Measurements from ENCODE around the gene PCDHGA8. TPM values are rescaled to one million over a fixed set of nuclear protein-coding genes. Genes with fewer than 3 reads are reported as not detected.

Gene PCDHGA8
- polyA plus RNA-seq, 2 of the 4 experiments (the other 2 are of a cell fraction) = 0.03 to 0.08 TPM

DNA sequence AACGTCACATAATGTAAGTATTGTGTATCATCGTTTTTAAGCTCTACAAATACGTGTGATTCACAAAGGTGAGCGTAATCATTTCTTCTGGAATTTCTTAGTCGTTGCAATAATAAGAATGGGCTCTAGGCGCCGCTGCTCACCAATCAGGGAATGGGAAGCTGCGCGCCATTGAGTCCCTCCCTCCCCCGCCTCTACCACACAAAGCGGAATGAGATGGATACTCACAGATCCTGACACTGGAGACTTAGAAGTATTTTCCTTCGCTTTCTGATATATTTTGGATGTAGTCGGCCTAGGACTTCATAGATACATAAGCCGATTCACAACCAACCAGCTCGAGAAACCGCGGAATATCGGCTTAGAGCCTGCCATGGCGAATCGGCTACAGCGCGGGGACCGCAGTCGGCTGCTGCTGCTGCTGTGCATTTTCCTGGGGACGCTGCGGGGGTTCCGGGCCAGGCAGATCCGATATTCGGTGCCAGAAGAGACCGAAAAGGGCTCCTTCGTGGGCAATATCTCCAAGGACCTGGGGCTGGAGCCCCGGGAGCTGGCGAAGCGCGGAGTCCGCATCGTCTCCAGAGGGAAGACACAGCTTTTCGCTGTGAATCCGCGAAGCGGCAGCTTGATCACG, 28.5 kb downstream of the PCDHGA8 start, which contains the start of gene PCDHGA11:
TSS of gene PCDHGA11 (plus strand) at position 197 of the 634 bp plus-strand sequence. CDS start at position 374, 177 bp downstream.
- DNase-seq (ENCODE audit: low read depth in 1 of 2, low spot score in 1 of 2) = peak in 1 of 2 experiments; percentile 14
- POLR2A ChIA-PET = no interaction called here
- CTCF ChIA-PET = interaction anchor here (1.1 to 1.8 kb wide), 7 partner anchors 9 to 143 kb away, joined by 3 to 7 read pairs (median 4); partner anchors contain the start of genes PCDHGA12, PCDHGA5 and PCDHGB6
- no peak within 1 kb of the TSS for H3K4me3 ChIP-seq
- no peak for TF ChIP-seq MAFK (IDR thresholded peaks at IDR 0.05; ENCODE audit: partially characterized antibody)
- TF ChIP-seq, protein P1, sequence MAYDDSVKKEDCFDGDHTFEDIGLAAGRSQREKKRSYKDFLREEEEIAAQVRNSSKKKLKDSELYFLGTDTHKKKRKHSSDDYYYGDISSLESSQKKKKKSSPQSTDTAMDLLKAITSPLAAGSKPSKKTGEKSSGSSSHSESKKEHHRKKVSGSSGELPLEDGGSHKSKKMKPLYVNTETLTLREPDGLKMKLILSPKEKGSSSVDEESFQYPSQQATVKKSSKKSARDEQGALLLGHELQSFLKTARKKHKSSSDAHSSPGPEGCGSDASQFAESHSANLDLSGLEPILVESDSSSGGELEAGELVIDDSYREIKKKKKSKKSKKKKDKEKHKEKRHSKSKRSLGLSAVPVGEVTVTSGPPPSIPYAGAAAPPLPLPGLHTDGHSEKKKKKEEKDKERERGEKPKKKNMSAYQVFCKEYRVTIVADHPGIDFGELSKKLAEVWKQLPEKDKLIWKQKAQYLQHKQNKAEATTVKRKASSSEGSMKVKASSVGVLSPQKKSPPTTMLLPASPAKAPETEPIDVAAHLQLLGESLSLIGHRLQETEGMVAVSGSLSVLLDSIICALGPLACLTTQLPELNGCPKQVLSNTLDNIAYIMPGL (CRISPR knock-in tag; IDR thresholded peaks at IDR 0.05; ENCODE audit: borderline replicate concordance) = no peak
- peak in 1 of 2 experiments; percentile 32; a peak in 2 of 5 replicates for TF ChIP-seq RAD21 (conservative IDR thresholded peaks at IDR 0.05 in 1 of 2, IDR thresholded peaks at IDR 0.05 in 1 of 2)
- no peak for TF ChIP-seq ZFP36 (IDR thresholded peaks at IDR 0.05; ENCODE audit: borderline replicate concordance, partially characterized antibody)
- no peak for TF ChIP-seq RFX5 (IDR thresholded peaks at IDR 0.05)
- TF ChIP-seq ZNF302 (CRISPR knock-in tag; IDR thresholded peaks at IDR 0.05) = no peak
- TF ChIP-seq PHF8 (IDR thresholded peaks at IDR 0.05; ENCODE audit: borderline replicate concordance, low read depth) = no peak
- TF ChIP-seq, protein P2, sequence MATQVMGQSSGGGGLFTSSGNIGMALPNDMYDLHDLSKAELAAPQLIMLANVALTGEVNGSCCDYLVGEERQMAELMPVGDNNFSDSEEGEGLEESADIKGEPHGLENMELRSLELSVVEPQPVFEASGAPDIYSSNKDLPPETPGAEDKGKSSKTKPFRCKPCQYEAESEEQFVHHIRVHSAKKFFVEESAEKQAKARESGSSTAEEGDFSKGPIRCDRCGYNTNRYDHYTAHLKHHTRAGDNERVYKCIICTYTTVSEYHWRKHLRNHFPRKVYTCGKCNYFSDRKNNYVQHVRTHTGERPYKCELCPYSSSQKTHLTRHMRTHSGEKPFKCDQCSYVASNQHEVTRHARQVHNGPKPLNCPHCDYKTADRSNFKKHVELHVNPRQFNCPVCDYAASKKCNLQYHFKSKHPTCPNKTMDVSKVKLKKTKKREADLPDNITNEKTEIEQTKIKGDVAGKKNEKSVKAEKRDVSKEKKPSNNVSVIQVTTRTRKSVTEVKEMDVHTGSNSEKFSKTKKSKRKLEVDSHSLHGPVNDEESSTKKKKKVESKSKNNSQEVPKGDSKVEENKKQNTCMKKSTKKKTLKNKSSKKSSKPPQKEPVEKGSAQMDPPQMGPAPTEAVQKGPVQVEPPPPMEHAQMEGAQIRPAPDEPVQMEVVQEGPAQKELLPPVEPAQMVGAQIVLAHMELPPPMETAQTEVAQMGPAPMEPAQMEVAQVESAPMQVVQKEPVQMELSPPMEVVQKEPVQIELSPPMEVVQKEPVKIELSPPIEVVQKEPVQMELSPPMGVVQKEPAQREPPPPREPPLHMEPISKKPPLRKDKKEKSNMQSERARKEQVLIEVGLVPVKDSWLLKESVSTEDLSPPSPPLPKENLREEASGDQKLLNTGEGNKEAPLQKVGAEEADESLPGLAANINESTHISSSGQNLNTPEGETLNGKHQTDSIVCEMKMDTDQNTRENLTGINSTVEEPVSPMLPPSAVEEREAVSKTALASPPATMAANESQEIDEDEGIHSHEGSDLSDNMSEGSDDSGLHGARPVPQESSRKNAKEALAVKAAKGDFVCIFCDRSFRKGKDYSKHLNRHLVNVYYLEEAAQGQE (IDR thresholded peaks at IDR 0.05) = no peak
- no peak within 1 kb of the TSS for H3K27ac ChIP-seq
- no peak within 1 kb of the TSS for H3K4me2 ChIP-seq
- peaks cover 68% of the 10 kb centered on the region for H3K9me3 ChIP-seq
- H3K4me1 ChIP-seq = no peaks in the 10 kb centered on the region
- no peak for ATAC-seq
- 76% methylated on average over 42 of the region's 42 CpGs for WGBS (ENCODE audit: missing lambda C conversion rate)
- FAIRE-seq = no peak

DNA sequence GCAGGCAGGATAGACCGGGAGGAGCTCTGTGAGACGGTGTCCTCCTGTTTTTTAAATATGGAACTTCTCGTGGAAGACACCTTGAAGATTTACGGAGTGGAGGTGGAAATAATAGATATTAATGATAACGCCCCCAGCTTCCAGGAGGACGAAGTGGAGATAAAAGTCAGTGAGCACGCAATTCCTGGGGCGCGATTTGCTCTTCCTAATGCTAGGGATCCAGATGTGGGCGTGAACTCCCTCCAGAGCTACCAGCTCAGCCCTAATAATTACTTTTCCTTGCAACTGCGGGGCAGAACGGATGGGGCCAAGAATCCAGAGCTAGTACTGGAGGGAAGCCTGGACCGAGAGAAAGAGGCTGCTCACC, 29.0 kb downstream of the PCDHGA8 start:
- ATAC-seq (no peak), FAIRE-seq (no peak), DNase-seq (ENCODE audit: low read depth in 1 of 2, low spot score in 1 of 2) (no peak)
- WGBS (ENCODE audit: missing lambda C conversion rate) = 47% methylated on average over 13 of the region's 13 CpGs
- Histone ChIP-seq H3K4me1 (no peaks in the 10 kb centered on the region), H3K4me3 (no peak overlapping the region), H3K4me2 (no peak overlapping the region), H3K27ac (no peak overlapping the region), H3K9me3 (peaks cover 73% of the 10 kb centered on the region)
- POLR2A ChIA-PET = no interaction called here
- TF ChIP-seq BHLHE40 (IDR thresholded peaks at IDR 0.05; ENCODE audit: low read depth, low read length) = no peak
- no peak for TF ChIP-seq MAFK (IDR thresholded peaks at IDR 0.05; ENCODE audit: partially characterized antibody)
- TF ChIP-seq TP53 (CRISPR knock-in tag; IDR thresholded peaks at IDR 0.05) = no peak
- TF ChIP-seq KDM5A (IDR thresholded peaks at IDR 0.05) = no peak
- no peak for TF ChIP-seq KDM1A (IDR thresholded peaks at IDR 0.05; ENCODE audit: low read depth)
- CTCF ChIA-PET = interaction anchor here (1.1 to 1.8 kb wide), 7 partner anchors 9 to 143 kb away, joined by 3 to 7 read pairs (median 4); partner anchors contain the start of genes PCDHGA12, PCDHGA5 and PCDHGB6

DNA sequence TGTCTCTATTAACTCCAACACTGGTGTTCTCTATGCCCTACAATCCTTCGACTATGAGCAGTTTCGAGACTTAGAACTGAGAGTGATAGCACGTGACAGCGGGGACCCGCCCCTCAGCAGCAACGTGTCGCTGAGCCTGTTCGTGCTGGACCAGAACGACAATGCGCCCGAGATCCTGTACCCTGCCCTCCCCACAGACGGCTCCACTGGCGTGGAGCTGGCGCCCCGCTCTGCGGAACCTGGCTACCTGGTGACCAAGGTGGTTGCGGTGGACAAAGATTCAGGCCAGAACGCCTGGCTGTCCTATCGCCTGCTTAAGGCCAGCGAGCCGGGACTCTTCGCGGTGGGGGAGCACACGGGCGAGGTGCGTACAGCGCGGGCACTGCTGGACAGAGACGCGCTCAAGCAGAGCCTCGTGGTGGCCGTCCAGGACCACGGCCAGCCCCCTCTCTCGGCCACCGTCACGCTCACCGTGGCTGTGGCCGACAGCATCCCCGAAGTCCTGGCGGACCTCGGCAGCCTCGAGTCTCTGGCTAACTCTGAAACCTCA, 30.4 kb downstream of the PCDHGA8 start:
- CTCF ChIA-PET = interaction anchor here (1.2 to 1.5 kb wide), 2 partner anchors 73 to 141 kb away, joined by 3 to 7 read pairs; partner anchors contain the start of gene PCDHGB1
- Histone ChIP-seq H3K4me1 (no peaks in the 10 kb centered on the region), H3K4me3 (no peak overlapping the region), H3K4me2 (no peak overlapping the region), H3K9me3 (peaks cover 81% of the 10 kb centered on the region), H3K27ac (no peak overlapping the region)
- ATAC-seq = no peak
- FAIRE-seq = no peak
- WGBS (ENCODE audit: missing lambda C conversion rate) = 81% methylated on average over 25 of the region's 42 CpGs
- POLR2A ChIA-PET = no interaction called here
- DNase-seq (ENCODE audit: low read depth in 1 of 2, low spot score in 1 of 2) = no peak
- TF ChIP-seq TFCP2L1 (CRISPR knock-in tag; IDR thresholded peaks at IDR 0.05) (no peak), MYC (IDR thresholded peaks at IDR 0.05; ENCODE audit: borderline replicate concordance, low read length) (no peak), RNF2 (IDR thresholded peaks at IDR 0.05; ENCODE audit: borderline replicate concordance, low read depth) (no peak), POLR2A (IDR thresholded peaks at IDR 0.05; ENCODE audit: low read length) (no peak), CBX8 (IDR thresholded peaks at IDR 0.05) (no peak), MAZ (IDR thresholded peaks at IDR 0.05; ENCODE audit: borderline replicate concordance, low read depth, low read length) (no peak), EHF (CRISPR knock-in tag; IDR thresholded peaks at IDR 0.05) (no peak), JUN (IDR thresholded peaks at IDR 0.05) (no peak), NR3C1 (IDR thresholded peaks at IDR 0.05) (no peak), EHMT2 (IDR thresholded peaks at IDR 0.05; ENCODE audit: low read depth) (no peak)
- TF ChIP-seq, protein P3, sequence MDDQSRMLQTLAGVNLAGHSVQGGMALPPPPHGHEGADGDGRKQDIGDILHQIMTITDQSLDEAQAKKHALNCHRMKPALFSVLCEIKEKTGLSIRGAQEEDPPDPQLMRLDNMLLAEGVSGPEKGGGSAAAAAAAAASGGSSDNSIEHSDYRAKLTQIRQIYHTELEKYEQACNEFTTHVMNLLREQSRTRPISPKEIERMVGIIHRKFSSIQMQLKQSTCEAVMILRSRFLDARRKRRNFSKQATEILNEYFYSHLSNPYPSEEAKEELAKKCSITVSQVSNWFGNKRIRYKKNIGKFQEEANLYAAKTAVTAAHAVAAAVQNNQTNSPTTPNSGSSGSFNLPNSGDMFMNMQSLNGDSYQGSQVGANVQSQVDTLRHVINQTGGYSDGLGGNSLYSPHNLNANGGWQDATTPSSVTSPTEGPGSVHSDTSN (IDR thresholded peaks at IDR 0.05) = no peak
- TF ChIP-seq, protein P4, sequence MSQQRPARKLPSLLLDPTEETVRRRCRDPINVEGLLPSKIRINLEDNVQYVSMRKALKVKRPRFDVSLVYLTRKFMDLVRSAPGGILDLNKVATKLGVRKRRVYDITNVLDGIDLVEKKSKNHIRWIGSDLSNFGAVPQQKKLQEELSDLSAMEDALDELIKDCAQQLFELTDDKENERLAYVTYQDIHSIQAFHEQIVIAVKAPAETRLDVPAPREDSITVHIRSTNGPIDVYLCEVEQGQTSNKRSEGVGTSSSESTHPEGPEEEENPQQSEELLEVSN (IDR thresholded peaks at IDR 0.05; ENCODE audit: borderline replicate concordance, low read depth) = no peak
- TF ChIP-seq, protein P5, sequence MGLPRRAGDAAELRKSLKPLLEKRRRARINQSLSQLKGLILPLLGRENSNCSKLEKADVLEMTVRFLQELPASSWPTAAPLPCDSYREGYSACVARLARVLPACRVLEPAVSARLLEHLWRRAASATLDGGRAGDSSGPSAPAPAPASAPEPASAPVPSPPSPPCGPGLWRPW (IDR thresholded peaks at IDR 0.05) = no peak
